HEK293 (cell line): Measurements from ENCODE around the gene SFXN3.

Experiments
- BCL11A ChIP-seq: fragments of 450-650 bp; formaldehyde crosslinking; IDR thresholded peaks from 2 replicates; pipeline ENCODE4 v1.5.1; 2016; ENCODE audit warnings: low read depth, missing biosample characterization, missing genetic modification characterization
- BCL6B ChIP-seq: fragments of 450-650 bp; formaldehyde crosslinking; IDR thresholded peaks from 2 replicates; pipeline ENCODE4 v1.5.1; 2017; ENCODE audit warnings: missing biosample characterization, missing genetic modification characterization
- CTCF ChIP-seq: fragments of 450-650 bp; formaldehyde crosslinking; IDR thresholded peaks from 2 replicates; pipeline ENCODE4 v1.5.1; 2016; ENCODE audit warnings: missing biosample characterization, missing genetic modification characterization
- PBX3 ChIP-seq: sonication (generic); formaldehyde crosslinking; IDR thresholded peaks from 2 replicates; pipeline ENCODE4 v1.8.1; 2022; ENCODE audit warnings: mild to moderate bottlenecking, moderate library complexity, missing genetic modification reagents
- REPIN1 ChIP-seq: fragments of 450-650 bp; formaldehyde crosslinking; IDR thresholded peaks from 2 replicates; pipeline ENCODE4 v1.5.1; 2017; ENCODE audit warnings: missing biosample characterization, missing genetic modification characterization, low read depth
- ZNF155 ChIP-seq: fragments of 450-650 bp; formaldehyde crosslinking; IDR thresholded peaks from 2 replicates; pipeline ENCODE4 v1.5.1; 2016; ENCODE audit warnings: missing biosample characterization, missing genetic modification characterization
- ZNF184 ChIP-seq: fragments of 450-650 bp; IDR thresholded peaks from 2 replicates; pipeline ENCODE4 v1.5.1; 2018; ENCODE audit warnings: missing biosample characterization, mild to moderate bottlenecking, missing genetic modification characterization
- ZNF274 ChIP-seq, 2 experiments: fragments of 200-500 bp in 1 of 2; fragments of 450-650 bp in 1 of 2; sonication (Bioruptor generic) in 1 of 2; formaldehyde crosslinking in 1 of 2; IDR thresholded peaks; 2 replicates each; pipeline versions ENCODE4 v1.5.1 to v1.6.1; 2014 to 2016; ENCODE audit warnings: borderline replicate concordance in 1 of 2, inconsistent platforms in 1 of 2, low read length in 1 of 2, missing biosample characterization in 1 of 2, missing genetic modification characterization in 1 of 2

- TF ChIP-seq BCL11A (tag by site-specific recombination), result no peak
- TF ChIP-seq ZNF184 (tag by site-specific recombination), result no peak
- TF ChIP-seq ZNF274 (IDR thresholded peaks at IDR 0.05; ENCODE audit: low read length), result no peak
- no peak for TF ChIP-seq ZNF274 (tag by site-specific recombination; IDR thresholded peaks at IDR 0.05; ENCODE audit: borderline replicate concordance)
- TF ChIP-seq REPIN1 (tag by site-specific recombination), result no peak
- TF ChIP-seq BCL6B (tag by site-specific recombination), result no peak
- TF ChIP-seq PBX3 (CRISPR knock-in tag), result no peak
- no peak for TF ChIP-seq ZNF155 (tag by site-specific recombination)
- no peak for TF ChIP-seq CTCF (tag by site-specific recombination)
These were observed 14.2 kb upstream of the SFXN3 start for GRCh38 chr10:101016814-101017213.
